Measurements from ENCODE around the gene AGMO.

AGMO gene

GRCh38 chr7:15397159-15397550, 164.7 kb downstream of the AGMO start:
- DNase-seq (ENCODE audit: low spot score) = no peak

- DNase-seq (ENCODE audit: low spot score) = no peak
These were observed 165.3 kb downstream of the AGMO start for GRCh38 chr7:15396210-15397158.

DNA sequence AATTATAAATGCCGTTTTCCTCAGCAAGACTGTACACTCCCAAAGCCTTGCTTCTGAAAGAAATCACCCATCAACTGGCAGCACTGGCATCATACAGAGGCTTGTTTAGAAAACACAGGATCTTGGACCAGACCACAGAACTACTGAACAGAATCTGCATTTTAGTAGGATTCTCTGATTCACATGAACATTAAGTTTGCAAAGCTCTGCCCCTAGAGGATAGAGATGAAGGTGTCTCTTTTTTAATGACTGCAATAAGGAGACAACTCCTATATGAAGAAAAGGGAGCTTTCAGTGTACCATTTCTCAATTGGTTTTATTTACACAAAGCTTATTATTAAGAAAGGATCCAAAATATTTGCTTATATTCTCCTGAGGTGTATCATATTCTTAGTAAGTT, 172.7 kb downstream of the AGMO start:
- no peak for DNase-seq (ENCODE audit: low spot score)

GRCh38 chr7:15378494-15379145, 183.2 kb downstream of the AGMO start:
- DNase-seq (ENCODE audit: low spot score) = no peak

- no peak for DNase-seq (ENCODE audit: low spot score)
These were observed 185.2 kb downstream of the AGMO start for GRCh38 chr7:15376600-15376999.

DNA sequence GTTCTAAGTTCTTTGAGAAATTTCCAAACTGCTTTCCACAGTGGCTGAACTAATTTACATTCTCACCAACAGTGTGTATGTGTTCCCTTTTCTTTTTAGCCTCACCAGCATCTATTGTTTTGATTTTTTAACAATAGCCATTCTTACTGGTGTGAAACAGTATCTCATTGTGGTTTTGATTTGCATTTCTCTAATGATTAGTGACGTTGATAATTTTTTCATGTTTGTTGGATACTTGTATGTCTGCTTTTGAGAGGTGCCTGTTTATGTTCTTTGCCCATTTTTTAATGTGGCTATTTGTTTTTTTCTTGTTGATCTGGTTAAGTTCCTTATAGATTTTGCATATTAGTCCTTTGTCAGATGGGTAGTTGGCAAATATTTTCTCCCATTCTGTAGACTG, 191.4 kb downstream of the AGMO start:
- no peak for DNase-seq (ENCODE audit: low spot score)

DNA sequence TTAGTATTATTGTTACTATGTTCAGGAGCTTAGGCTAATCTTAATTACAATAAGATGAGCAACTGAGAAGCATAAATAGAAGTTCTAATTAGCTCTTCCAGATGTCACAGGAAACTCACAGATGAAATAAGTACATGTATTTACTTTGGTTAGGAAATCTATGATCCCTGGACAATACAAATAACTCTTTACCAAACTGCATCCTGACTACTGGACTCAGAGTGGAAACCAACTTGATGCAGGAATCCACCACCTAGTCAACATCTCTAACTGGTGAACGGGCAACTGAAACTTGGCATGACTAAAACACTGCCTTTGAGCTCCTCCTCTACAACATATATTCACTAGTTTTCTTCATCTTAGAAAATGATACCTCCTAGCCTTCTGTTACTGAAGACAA, 193.2 kb downstream of the AGMO start:
- no peak for DNase-seq (ENCODE audit: low spot score)

DNA sequence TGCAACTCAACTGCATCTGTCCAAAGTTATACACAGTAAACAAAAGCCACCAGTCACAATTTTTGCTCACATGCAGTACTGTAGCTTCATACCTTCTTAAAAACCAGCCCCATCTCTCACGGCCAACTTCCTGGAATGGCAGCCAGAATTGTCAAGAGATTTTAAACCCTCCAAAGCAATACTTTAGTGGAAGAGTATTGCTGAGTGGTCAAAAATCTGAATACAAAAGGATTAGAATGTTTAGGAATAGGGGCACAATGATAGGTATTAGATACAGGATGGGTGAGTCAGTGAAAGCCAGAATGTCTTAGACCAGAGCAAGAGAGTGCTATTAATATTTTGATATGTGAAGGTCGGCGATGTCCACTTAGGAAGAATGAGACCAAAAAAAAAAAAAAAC, 193.9 kb downstream of the AGMO start:
- DNase-seq (ENCODE audit: low spot score) = no peak

DNA sequence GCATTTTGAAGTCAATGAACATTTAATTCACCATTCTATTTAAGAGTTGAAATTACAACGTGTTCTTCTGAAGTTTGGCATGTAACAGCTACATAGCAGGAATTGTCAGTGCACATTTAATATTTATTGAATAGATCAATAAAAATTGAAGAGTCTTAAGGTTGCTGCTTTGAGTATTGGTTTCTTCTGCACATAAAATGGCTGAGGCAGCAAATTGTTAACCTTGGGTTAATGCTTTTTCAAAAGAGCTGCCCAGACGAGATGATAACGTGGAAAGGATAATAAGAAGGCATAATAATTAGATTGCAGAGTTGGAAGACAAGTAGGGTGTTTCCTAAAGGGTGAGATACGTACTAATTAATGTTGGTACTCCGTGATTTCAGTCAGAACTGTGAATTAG, 203.7 kb downstream of the AGMO start:
- no peak for DNase-seq (ENCODE audit: low spot score)

DNA sequence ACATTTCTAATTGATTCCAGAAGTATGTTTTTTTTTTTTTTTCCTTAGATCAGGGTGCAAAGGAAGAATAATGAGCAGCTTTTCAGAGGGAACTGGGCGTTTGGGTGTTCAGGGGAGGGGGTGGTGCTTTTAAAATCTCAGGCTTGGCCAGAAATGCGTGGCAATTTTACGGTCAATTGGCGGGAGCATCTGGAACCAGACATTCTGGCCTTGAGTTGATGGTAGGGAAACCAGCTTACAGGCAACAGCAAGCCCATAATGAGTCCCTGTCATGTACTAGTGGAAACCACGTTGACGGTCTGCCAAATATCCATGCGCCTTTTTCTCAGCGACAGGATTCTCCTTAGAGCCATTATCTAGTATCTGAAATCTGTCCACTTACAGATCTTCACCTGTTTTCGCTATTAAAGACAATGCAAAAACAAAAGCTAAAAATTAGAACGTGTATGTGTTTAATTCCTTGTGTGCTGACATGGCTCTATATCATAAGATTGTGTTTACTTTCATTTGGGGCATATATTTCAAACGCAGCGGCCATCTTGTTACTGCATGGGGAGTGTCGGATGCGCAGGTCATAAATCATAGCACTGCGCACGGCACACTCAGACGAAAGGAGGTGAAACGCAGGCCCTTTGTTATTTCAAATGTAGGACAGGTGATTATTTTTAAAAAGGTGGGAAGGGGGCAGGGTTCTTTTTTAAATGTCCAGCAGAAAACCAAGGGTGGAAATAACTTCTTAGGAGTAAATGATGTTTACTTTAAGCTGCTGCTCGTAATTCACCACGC, 209.2 kb downstream of the AGMO start:
- no peak for DNase-seq (ENCODE audit: low spot score)

DNA sequence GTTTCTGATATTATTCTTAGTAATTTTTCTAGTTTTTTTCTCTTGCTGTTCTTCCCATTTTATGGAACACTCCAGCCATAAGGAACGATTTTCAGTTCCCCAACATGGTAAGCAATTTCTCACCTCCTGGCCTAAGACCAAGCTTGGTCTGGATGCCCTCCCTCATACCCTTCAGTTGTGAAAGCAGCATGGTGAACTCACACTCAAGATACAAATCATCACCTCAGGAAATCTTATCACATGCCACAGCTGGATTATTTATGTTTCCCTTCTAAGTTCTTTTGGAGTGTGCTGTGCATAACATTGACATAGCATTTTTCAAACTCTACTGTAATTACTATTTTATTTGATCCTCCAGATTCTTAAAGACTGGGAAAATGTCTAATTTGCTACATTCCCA, 216.6 kb downstream of the AGMO start:
- no peak for DNase-seq (ENCODE audit: low spot score)

- no peak for DNase-seq (ENCODE audit: low spot score)
These were observed 220.0 kb downstream of the AGMO start for GRCh38 chr7:15341817-15342216.

- DNase-seq (ENCODE audit: low spot score) = no peak
These were observed 225.7 kb downstream of the AGMO start for GRCh38 chr7:15336146-15336545.

- DNase-seq (ENCODE audit: low spot score) = no peak
These were observed 226.4 kb downstream of the AGMO start for GRCh38 chr7:15335390-15335789.

DNA sequence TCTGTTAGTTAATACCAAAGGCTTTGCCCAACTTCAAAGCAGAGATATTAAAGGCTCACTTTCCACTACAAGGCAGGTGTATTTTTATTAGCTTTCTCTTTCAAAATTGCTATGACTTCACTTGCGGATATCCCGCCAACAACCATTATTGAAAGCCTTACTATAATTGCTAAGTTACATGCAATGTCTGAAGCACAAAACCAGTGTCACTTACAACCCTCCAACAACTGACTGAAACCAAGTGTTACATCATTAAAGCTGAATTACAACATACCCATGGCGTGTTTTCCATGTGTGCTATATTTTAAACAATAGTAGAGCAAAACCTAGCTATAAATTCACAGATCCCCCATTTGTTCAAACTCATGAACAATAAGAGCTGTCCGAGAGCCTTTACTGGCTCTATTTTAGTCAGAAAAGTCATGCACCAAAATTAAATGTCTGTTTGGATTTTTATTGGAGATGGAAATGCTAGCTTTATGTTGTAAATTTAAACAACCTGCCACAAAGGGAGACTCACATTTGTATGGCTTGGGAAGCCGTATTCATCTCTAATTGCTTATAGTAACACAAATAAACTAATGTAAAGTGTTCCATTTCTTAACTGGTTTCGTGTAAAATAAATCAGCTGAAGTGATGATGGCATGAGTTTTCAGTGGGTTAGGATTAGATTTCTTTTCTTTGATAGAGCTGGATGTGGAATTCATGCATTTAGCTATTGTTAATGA, 227.1 kb downstream of the AGMO start:
- DNase-seq (ENCODE audit: low spot score) = no peak

GRCh38 chr7:15332956-15333355, 228.9 kb downstream of the AGMO start:
- no peak for DNase-seq (ENCODE audit: low spot score)

DNA sequence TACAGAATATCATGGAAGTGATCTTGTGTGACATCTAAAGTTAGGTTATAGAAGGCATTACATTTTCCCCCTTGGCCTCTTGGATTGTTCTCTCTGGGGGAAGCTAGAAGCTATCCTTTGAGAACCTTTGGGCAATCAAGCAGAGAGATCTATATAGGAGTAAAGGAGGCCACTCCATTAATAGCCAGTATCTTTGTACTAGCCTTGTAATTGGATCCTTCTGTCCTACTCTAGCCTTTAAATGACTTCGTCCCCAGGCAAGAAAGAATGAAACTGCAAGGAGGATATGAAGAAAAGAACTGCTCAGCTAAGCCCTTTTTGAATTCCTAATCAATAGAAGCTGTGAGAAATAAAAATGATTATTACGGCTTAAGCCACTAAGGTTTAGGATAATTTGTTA, 230.9 kb downstream of the AGMO start:
- no peak for DNase-seq (ENCODE audit: low spot score)

DNA sequence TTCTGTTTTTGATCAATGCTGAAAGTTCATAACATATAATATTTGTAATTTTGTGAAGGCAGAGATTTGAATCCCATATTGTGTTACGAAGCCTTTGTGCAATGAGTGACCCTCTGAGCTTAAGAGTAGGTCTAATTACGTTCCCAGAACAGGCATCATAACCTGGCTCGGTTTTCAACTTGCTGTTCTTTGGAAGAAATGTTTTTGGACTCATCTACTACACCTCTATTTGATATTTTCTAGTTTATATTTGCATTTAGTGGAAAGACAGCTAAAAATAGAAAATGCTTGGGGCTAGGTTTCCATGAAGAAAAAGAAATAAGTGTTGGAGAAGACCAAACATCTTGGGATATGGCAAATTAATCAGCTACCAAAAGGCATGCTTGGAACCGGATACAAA, 234.8 kb downstream of the AGMO start:
- DNase-seq (ENCODE audit: low spot score) = no peak

- DNase-seq (ENCODE audit: low spot score) = no peak
These were observed 235.7 kb downstream of the AGMO start for GRCh38 chr7:15326044-15326644.

DNA sequence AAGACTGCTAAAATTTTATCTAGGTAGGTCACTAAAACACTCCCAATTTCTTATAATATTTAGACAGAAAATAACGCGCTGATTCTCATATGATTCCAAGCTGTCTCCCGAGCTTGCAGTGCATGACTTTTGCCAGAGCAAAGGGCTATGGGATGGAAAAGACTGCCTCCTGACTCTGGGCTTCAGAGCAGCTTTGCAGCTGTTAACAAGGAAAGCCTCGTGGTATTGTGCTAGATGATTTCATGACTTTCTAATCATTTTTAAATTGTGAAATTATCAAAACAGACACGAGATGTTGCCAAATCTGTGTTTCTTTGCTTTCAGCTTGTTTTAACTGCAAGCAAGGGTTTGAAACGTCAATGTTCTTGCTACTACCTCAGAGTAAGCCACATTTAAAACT, 238.3 kb downstream of the AGMO start:
- DNase-seq (ENCODE audit: low spot score) = no peak

GRCh38 chr7:15317215-15317614, 244.6 kb downstream of the AGMO start:
- no peak for DNase-seq (ENCODE audit: low spot score)

DNA sequence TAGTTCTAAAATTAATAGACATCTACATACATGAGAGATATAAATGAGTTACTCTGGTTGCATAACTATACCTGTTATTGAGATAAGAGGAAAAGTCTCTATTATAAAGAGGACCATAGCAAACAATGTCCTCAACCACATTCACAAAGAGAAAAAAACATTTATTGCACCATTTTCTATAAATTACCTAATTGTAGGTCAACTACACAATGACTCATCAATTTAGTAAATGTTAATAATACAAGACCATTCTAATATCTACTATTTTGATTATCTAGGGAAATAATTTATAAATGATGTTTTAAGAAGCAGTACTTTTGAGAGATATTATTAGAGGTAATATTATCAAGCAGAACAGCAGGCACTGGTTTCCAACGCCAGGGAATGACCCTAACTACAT, 246.1 kb downstream of the AGMO start:
- no peak for DNase-seq (ENCODE audit: low spot score)
